HG02852 (cell line): Measurements from ENCODE around the gene MYO16.

ENCODE experiments used
- ATAC-seq: cut with Tn5 transposase; IDR thresholded peaks from one replicate; pipeline ENCODE4 v1.9.1; 2021; ENCODE audit warnings: mild to moderate bottlenecking, moderate library complexity; ENCODE audit not compliant: unreplicated experiment

Gene MYO16

DNA sequence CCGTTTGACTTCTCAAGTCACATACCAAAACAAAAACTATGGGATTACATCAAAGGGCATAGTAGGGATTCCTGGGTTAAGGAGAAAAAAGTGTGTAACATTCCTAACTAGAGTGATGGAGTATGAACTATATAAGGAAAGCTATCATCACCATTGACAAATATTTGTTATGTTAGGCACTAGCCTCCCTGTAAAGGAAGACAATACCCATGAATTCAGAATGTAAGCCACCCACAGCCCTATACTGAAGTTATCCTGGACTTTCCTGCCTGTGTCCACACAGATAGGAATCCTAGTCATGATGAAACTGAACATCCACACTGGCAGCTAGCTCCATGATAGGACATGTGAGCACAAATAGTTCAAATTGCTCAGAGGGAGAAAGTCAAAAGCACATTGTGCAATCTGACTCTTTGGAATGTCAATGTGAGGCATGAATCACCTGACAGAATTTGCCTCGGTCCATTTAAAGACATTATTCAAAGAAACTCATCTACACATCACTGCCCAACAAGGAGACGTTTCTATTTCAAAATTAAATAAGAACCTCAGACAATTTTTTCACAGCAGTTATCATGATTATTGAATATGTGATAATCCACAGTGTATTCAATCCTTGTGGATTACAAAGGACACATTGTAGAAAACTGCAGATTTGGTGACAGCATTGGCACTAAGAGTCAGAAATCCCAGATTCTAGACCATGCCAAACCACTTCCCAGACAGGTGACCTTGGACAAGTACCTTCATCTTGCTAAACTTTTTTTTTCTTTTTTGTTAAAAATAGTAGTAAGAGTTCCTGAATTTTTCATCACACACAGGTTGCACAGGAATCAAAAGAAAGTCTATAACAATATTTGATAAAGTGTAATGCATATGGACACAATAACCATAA, 627.7 kb downstream of the MYO16 start:
- no peak for ATAC-seq
